Measurements from ENCODE around the gene ABHD2.

GRCh38 chr15:89167267-89168176 lies 79.3 kb downstream of the ABHD2 start:
- TF ChIP-seq CTCF (conservative IDR thresholded peaks at IDR 0.05; ENCODE audit: low read depth in 2 of 2) (no peak), ZNF331 (CRISPR knock-in tag; IDR thresholded peaks at IDR 0.05; ENCODE audit: low read depth) (no peak), REST (IDR thresholded peaks at IDR 0.05; ENCODE audit: unreplicated experiment) (no peak), EZH2 (IDR thresholded peaks at IDR 0.05; ENCODE audit: low read depth, unreplicated experiment) (no peak), EZH2phosphoT487 (IDR thresholded peaks at IDR 0.05; ENCODE audit: unreplicated experiment) (no peak), POLR2AphosphoS5 (IDR thresholded peaks at IDR 0.05; ENCODE audit: low read depth) (no peak), CREB1 (CRISPR knock-in tag; IDR thresholded peaks at IDR 0.05; ENCODE audit: low read depth) (no peak), JUNB (IDR thresholded peaks at IDR 0.05; ENCODE audit: unreplicated experiment) (no peak)

Measured in GM23338 (cell line).